Measurements from ENCODE around the gene BBX.

The BBX gene

DNA sequence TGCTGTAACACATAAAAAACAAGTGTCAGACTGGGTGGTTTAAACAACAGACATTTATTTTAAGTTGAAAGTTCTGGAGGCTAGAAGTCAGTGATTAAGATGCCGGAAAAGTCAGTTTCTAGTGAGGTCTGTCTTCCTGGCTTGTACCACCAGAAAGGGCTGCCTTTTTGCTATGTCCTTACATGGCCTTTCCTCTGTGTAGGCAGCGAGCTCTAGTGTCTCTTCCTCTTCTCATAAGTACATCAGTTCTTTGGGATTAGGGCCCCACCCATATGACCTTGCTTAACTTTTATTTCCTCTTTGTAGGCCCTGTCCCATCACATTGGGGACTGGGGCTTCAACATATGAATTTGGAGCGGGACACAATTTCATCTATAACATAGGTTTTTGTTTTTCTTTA lies 128.0 kb downstream of the BBX start:
- no peak for DNase-seq (ENCODE audit: low read depth, low spot score)

DNA sequence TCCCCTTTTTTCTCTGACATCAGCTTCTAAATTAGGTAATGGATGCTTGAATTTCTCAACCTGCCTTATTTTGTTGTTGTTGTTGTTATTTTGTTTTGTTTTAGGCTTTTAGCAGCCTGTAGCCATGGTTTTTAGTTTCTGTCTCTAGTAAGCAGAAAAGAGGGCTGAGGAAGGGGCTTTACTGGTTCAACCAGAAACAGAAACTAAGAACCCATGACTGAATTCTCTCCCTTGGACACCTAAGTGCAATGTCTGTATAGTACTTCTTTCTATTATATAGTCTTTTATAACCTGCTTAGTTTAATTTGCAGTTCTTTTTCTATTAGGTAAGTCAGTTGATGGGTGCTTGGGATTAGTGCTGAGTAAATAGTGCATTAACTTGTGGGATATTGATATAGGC lies 129.0 kb downstream of the BBX start:
- no peak for DNase-seq (ENCODE audit: low read depth, low spot score)

DNA sequence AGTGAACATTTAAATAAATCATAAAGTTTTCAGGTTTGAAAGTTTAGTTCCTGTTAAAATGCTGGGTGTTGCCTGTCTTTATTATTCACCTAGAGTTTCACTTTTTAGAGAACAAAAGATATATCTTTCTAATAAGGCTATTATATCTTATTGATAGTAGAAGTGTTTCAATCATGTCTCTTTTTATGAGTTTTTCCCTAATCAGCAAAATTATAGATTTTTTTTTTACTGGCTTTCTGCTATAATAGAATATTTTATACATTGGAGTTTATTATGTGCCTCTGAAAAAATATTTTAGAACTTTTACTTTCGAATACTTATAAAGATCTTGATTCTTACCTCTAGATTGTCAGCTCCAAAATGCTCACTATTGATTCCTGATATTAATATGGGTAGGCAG lies 131.5 kb downstream of the BBX start:
- DNase-seq (ENCODE audit: low read depth, low spot score), result no peak

DNA sequence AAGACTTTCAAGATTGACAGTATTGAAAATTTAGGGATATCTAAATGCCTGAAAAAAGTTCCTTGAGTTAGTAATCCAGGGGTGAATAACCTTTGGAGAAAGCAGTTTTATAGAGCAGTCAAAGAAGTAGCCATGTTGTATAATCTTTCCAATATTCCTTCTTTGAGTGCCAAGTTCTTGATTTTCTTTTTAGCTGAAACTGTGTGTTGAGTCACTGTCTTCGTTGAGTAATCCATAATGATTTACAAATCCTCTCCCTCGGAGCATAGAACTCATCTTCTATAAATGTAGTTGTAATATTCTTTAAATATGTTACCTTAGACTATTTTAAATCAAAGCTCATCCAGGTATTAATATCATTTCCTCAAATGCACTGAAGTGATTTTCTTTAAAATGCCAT lies 135.2 kb downstream of the BBX start:
- DNase-seq (ENCODE audit: low read depth, low spot score), result no peak

DNA sequence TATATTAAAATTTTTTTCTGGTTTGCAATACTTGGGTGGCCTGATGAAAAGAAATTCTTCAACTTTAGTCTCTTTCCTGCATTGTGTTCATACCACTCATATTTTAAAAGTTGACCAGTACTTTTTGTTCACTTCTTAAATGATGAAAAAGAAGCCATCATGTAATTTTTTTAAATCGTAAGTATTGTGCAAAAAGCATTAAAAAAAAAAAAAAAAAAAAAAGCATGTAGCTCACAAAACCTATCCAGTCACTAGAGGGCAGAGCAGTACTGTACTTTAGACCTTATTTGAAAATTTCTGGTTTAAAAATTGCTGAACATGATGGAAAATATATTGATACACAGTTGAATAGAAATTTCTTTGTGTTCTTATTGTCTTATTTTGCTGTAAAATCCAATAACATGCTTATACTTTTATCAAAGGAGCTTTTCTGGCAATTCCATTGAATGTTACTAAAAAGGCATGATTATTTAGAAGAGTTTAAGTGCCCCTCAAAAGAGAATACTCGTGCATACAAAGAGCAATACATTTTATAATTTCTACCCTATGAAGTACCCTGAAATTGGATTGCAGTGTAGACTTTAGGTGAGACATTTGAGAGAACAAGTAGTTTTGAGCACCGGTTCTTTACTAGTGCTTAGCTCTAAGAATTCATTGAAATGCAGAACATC lies 137.7 kb downstream of the BBX start:
- DNase-seq (ENCODE audit: low read depth, low spot score), result no peak

DNA sequence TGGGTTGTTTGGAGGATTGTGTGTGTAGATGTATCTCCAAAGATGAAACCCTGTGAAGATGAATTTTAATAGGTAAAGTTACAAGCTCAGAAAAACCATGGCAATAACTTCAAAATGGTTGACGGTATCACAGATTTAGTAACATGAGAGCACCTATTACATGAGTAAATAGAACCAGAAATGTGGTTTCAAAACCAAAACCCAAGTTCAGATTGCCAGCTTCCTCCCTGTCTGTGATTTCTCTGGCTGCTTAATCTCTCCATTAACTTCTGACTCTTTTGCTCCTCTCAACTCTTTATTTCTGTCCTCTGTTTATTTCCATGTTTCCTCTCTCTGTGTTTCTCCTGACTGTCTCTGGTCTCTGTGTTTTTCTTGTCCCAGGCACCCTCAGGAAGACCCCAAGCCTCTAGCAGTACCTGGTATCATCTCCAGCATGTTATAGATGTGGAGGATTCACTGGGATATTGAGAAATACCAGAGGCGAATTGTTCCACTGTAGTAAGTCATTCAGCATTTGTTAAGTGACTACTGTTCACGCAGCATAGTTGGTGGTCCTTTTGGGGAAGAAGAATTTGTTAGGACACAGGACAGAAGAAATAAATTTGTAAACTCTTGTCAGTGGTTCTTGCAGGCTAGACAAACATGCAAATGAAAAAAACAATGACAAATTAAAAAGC lies 138.8 kb downstream of the BBX start:
- no peak for DNase-seq (ENCODE audit: low read depth, low spot score)

DNA sequence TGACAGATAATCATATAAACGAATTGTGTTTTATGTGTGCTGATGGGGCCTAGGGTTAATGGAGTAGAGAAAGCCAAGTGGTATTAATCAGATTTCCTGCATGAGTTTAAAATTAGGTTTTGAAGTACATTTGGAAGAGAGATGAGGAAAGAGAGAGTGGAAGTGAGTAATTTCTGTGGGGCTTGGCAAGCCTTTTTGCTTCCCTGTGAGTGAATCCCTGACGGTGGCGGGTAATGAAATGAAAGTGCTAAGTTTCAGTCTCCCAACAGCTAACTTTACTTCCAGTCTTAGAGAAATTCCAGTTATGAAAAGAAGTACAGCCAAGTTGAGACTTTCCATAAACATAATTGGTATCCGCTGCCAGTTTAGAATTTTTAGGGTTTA lies 139.4 kb downstream of the BBX start:
- no peak for DNase-seq (ENCODE audit: low read depth, low spot score)

DNA sequence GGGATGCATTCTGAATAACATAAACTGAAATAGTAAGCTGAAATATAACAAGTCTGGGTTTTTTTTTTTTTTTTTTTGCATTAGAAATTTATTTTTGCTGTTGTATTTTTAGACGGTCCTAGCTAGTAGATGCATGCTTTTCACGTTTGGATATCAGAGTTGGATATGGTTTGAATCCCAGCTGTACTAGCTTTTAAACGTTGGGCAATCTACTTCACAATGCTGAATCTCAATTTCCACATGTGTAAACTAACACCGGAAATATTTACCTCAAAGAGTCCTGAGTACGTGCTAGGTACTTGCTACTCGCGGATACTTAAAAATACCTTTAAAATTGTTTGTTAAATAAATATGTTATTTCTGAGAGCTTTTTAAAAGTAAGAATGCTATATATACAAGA lies 139.8 kb downstream of the BBX start:
- no peak for DNase-seq (ENCODE audit: low read depth, low spot score)

DNA sequence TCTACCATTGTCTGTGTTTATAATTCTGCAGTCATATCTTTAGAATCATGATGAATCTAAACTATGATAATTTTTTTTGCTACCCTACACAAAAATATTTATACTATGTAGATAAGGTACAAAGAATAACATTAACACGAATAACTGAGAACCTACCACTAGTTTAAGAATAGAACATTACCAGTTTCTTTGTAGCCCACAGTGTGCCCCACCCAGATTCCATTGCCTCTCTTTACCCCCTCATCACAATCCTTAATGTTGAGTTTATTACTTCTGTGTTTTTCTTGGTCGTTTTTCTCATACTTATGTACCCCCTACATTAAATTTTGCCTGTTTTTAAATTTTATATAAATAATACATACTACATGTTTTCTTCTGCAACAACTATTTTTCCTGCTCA lies 140.5 kb downstream of the BBX start:
- DNase-seq (ENCODE audit: low read depth, low spot score), result no peak

DNA sequence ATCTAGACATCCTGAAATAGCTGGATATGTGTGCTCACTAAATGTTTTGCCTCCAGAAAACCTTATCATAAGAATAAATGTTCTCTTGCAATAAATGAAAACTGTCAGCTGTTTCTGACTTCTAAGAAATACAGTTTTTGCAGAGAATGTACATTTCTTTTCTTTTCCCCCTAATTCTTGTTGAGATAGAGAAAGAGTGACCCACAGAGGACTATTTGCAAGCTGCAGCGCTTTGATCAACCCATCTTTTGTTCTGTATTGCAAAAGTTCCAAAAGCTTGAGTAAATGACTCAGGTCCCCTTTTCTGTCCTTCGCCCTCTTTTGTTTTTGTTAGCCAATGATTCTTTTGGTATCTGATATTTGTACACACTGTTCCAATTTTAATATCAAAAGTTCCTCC lies 141.9 kb downstream of the BBX start:
- DNase-seq (ENCODE audit: low read depth, low spot score), result no peak

DNA sequence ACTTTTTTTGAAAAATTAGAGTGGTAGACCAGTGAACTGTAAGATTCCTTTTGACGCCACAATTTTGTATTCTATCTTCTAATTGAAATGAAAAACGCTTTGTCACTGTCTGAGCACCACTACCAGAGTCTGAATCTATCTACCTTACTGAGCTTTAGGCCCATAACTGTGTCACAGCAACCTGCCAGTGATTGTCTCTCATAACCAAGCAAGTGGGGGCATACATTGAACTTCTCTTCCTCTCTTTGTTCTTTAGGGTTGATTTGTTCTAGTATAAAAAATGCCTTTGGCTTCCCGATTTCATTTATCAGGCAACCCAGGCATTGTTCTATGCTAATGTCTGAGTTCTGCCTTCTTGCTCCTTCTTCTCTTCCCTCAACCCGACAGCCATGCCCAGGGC lies 142.6 kb downstream of the BBX start:
- DNase-seq (ENCODE audit: low read depth, low spot score), result no peak

DNA sequence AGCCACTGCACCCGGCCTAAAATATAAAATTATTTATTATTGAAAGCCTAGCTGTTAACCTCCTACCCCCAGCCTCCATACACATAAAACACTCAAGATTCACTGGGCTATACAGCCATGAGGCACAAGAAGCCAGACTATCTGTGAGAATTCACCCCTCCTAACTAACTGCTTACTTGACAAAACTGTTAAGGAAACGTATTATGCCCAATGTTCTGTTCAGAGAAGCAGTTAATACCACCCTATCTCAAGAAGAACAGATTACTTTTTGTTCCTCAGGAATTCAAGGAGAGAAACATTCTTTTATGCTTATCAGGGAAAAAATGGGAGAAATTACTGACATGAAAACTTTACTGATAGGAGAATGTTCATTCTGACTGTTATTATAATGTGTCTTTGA lies 144.1 kb downstream of the BBX start:
- no peak for DNase-seq (ENCODE audit: low read depth, low spot score)

DNA sequence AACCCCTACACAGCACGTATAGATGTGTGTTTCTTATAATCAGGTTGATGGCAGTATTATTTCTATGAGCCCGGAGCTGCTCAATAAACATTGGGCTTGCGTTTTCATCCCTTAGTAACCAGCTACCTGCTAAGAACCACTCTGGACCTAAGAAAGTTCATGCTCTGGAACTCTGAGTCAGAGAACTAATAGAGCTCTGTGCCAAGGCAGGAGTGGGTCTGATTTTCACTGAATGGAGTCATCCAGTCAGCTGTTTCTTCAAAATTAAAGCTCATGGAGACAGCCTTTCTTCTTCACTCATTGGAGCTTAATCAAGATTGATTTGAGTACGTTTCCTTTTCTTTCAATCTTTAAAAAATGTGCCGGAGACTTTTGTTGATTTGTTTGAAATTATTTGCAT lies 145.7 kb downstream of the BBX start:
- DNase-seq (ENCODE audit: low read depth, low spot score), result no peak

DNA sequence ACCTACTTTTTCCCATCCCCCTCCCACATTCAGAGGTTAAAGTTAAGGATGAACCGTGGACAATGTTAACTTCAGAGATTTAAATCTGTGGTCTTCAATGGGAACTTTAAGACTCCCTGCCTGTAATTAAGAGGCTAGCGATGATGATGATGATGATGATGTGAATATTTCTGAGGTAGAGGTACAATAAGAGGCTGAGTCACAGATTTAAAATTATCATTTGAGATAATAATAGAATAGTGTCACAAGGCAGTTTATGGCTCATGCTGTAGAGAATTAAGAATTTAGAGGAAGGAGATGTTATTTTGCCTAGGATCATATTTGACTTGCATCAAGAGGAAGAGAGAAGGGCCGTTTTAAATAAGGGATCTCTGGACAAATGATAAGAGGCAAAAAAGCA lies 146.2 kb downstream of the BBX start:
- no peak for DNase-seq (ENCODE audit: low read depth, low spot score)

DNA sequence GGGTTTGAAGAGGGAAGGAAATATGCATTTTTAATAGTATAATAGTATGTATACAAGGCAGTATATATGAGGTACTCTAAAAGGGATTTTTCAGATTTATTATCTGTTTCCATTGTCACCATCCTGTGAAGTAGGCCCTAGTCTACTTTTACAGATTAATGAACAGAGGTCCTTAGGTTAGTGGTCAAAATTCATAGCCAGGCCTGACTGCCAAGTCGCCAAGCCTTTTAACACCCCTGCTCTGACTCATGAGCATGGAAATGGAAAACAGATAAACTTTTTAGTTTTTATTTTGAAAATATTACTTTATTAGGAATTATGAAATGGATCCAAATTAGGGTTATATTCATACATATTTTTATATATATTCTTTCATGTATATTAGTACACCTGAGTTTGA lies 146.9 kb downstream of the BBX start:
- no peak for DNase-seq (ENCODE audit: low read depth, low spot score)

DNA sequence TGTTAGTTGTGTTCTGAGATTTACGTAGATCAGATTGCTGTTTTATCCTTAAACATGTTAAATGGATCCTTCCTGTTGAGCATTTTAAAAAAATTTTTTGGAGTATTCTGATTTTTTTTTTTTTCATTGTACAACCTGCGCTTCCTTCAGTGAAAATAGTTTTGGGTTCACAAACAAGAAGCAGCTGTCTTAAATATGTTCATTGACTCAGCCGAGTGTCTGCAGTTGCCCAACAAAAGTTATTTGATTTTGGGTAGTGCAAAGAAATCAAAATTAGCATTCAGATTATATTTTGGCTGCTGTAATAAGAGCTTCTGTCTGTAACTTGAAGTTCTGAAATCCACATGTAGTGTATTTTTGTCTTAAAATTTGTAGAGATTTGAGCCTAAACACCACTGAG lies 148.2 kb downstream of the BBX start:
- DNase-seq (ENCODE audit: low read depth, low spot score), result no peak

DNA sequence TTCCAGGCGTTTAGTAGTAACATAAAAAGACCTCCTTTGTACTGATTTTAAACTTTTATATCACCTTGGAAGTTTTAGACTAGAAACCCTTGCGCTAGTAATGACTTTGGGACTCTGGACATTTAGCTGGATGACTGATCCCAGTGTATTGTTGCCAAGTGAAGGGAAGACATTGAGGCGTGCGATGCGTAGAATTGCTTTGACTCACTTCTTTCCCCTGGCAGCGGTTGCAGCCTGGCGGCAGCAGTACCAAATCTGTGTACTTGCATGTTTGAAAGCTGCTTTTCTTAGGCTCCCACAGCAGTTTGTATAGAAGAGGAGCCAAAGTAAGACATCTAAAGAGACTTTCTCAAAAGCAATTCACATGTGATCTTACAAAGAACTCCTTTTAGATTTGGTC lies 151.6 kb downstream of the BBX start:
- no peak for DNase-seq (ENCODE audit: low read depth, low spot score)

DNA sequence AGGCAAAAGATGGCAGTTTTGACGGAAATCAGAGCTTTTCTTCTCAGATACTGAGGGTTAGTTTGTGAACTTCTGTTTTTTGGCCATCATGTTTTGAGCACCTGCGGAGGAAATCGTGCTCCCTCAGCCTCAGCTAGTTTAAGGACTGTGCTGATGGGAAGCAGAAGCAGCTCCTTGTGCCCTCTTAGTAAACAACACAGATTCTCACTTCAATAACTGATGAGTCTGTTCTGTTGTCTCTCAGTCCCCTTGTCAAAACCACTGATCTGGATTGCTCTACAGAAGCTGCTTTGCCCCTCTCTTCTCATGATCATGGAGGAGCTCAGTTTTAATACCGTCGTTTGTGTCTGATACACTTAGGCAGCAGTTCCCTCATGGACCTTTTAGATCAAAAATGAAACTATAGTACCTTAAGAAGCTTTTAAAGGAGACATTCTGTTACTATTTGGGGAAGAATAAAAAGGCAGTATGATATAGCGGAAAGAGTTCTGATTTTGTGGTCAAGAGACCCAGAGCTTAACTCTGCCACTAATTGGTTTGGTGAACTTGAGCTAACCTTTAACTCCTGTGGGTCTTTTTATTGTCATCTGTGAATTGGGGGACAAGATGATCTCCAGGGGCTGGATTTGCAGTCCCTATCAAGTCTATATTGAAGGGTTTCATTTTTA lies 152.6 kb downstream of the BBX start:
- DNase-seq (ENCODE audit: low read depth, low spot score), result no peak

DNA sequence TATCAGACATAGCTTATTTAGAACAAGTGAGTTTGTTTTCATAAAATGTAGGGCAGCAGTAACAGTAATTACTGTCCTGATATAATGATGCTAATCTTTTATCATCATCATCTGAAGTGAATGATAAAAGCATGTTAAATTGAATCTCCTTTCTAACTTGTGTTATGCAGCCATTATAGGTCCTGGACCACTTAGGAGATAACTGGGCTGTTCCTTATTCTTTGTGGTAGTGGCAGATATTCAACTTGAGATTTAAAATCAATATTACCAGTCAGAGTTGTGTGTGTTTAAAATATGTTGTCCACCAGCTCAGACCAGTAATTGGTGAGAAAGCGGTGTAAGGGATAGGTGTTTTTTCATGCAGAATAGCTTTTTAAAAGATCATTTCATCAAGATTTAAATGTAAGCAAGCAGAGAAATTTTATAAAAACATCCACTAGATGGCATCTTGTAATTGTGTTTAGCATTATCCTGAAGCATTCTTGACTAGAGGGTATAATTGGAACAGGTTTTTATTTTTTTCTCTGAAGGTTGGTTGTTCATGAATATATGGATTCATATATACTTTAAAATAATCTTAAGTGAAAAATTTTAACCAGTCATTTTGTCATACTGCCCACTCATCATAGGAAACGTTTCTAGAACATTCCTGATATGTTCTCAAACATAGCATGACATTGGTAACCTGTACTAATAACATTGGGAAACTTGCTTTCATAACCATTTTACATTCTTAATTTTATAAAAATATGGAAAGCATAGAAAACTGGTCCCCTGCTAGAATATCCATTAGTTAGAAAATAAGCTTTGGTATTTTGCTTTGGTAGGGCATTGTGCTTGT lies 153.9 kb downstream of the BBX start:
- DNase-seq (ENCODE audit: low read depth, low spot score), result no peak

DNA sequence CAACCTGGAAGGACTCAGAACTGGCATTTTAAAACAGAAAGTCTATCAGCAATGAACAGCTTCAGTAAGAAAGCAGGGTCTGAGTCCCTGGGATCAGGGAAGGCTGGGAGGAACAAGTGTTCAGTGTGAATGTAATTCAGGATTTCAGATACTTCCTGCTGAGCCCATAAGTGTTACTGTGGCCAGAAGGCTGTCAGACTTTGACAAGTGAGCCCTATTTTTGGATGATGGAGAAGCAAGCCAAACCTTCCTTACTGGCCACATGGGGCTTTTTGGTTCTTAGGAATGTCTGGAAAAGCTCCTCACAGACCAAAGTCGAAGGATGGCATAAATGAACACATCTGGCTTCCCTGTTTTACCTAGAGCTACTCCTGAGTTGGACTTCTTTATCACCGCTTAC lies 157.2 kb downstream of the BBX start:
- no peak for DNase-seq (ENCODE audit: low read depth, low spot score)

DNA sequence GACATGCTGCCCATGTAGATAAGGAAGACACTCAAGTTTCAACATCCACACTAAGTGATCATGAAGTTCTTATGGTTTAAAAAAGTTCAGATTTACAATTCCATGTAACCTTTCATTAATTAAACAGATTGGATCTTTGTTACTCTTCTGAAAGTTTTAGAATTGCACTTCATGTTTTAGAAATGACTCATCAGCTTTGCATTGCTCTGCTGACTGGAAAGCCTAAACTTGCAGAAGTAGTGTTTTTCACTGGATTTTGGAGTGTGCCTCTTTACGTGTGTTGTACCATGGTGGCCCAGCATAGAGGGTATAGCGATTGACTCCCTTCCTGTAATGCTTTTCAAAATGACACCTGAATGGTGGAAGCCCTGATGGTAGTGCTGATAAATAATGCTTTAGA lies 157.9 kb downstream of the BBX start:
- no peak for DNase-seq (ENCODE audit: low read depth, low spot score)

DNA sequence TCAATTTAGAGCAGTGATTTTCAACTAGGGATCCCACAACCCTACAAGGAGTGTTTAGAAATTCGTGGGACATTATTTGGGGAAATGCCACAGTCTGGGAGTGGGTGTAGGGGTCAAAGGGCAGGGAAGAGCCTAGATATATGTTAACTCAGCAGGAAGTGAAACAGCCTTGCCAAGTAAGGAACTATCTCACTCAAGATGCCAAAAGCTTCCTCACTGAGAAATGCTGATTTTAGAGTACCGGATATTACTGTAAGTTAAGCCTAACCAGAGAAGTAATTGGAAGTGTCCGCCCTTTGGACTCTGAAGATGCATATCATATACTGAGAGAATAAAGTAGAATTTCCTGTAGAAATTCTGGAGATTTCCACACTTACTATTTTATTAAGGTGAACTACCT lies 158.6 kb downstream of the BBX start:
- no peak for DNase-seq (ENCODE audit: low read depth, low spot score)
